HEK293 (cell line): ENCODE results near the gene RRAS.

Experiments
- CTCF ChIA-PET: fragments of 350-600 bp; formaldehyde crosslinking; extraction: SDS; loops from one replicate; lab custom pipeline; 2021; ENCODE audit warnings: antibody characterized with exemption; lab: Yijun Ruan, JAX
- POLR2A ChIA-PET: fragments of 300-600 bp; formaldehyde crosslinking; extraction: SDS; loops from one replicate; lab custom pipeline; 2020; ENCODE audit warnings: antibody characterized with exemption, inconsistent platforms; lab: Yijun Ruan, JAX
- H3K27ac ChIP-seq: fragments of 200-500 bp; sonication (Bioruptor generic); 2 replicates; pipeline ENCODE4 v1.5.1; 2014; ENCODE audit warnings: low read depth, low read length, control low read depth, inconsistent platforms; ENCODE audit errors: extremely low read depth
- H3K36me3 ChIP-seq, 2 experiments: fragments of 200-500 bp in 1 of 2; sonication (Bioruptor generic) in 1 of 2; 1 replicate in 1 of 2; 2 replicates in 1 of 2; pipeline ENCODE4 v1.5.1; 2014 to 2017; ENCODE audit warnings: inconsistent platforms in 2 of 2, low read length in 2 of 2; ENCODE audit not compliant: control insufficient read depth in 2 of 2, insufficient read depth in 1 of 2
- H3K4me1 ChIP-seq: fragments of 200-500 bp; sonication (Bioruptor generic); 2 replicates; pipeline ENCODE4 v1.5.1; 2014; ENCODE audit warnings: mild to moderate bottlenecking, low read length, inconsistent platforms; ENCODE audit not compliant: control insufficient read depth, insufficient read depth
- H3K4me3 ChIP-seq: 2 replicates; pipeline ENCODE4 v1.5.1; 2011; ENCODE audit warnings: low read depth, mild to moderate bottlenecking, control low read depth, low read length, moderate library complexity
- H3K9me3 ChIP-seq: fragments of 200-500 bp; sonication (Bioruptor generic); 2 replicates; pipeline ENCODE4 v1.5.1; 2014; ENCODE audit warnings: low read depth, low read length, inconsistent platforms; ENCODE audit not compliant: control insufficient read depth, insufficient read depth
- MYNN ChIP-seq: fragments of 450-650 bp; formaldehyde crosslinking; IDR thresholded peaks from 2 replicates; pipeline ENCODE4 v1.5.1; 2016; ENCODE audit warnings: missing biosample characterization, missing genetic modification characterization, borderline replicate concordance
- SP7 ChIP-seq: fragments of 450-650 bp; formaldehyde crosslinking; IDR thresholded peaks from 2 replicates; pipeline ENCODE4 v1.5.1; 2016; ENCODE audit warnings: missing biosample characterization, missing genetic modification characterization
- ZBTB21 ChIP-seq: fragments of 450-650 bp; formaldehyde crosslinking; IDR thresholded peaks from 2 replicates; pipeline ENCODE4 v1.5.1; 2017; ENCODE audit warnings: missing biosample characterization, missing genetic modification characterization
- ZBTB7A ChIP-seq: fragments of 450-650 bp; formaldehyde crosslinking; IDR thresholded peaks from 2 replicates; pipeline ENCODE4 v1.5.1; 2016; ENCODE audit warnings: low read depth, missing biosample characterization, missing genetic modification characterization
- ZBTB8A ChIP-seq: fragments of 450-650 bp; formaldehyde crosslinking; IDR thresholded peaks from 2 replicates; pipeline ENCODE4 v1.5.1; 2016; ENCODE audit warnings: missing biosample characterization, missing genetic modification characterization
- ZNF341 ChIP-seq: fragments of 450-650 bp; formaldehyde crosslinking; IDR thresholded peaks from 2 replicates; pipeline ENCODE4; 2016; ENCODE audit warnings: low read depth, missing biosample characterization, missing genetic modification characterization
- ZNF394 ChIP-seq: fragments of 450-650 bp; formaldehyde crosslinking; IDR thresholded peaks from 2 replicates; pipeline ENCODE4 v1.5.1; 2016; ENCODE audit warnings: missing biosample characterization, missing genetic modification characterization, mild to moderate bottlenecking, moderate library complexity, borderline replicate concordance
- ZNF48 ChIP-seq: fragments of 450-650 bp; formaldehyde crosslinking; IDR thresholded peaks from 2 replicates; pipeline ENCODE4 v1.5.1; 2016; ENCODE audit warnings: missing biosample characterization, missing genetic modification characterization
- ZNF501 ChIP-seq: fragments of 450-650 bp; formaldehyde crosslinking; IDR thresholded peaks from 2 replicates; pipeline ENCODE4 v1.5.1; 2016; ENCODE audit warnings: missing biosample characterization, missing genetic modification characterization
- ZNF558 ChIP-seq: fragments of 450-650 bp; formaldehyde crosslinking; IDR thresholded peaks from 2 replicates; pipeline ENCODE4 v1.5.1; 2016; ENCODE audit warnings: missing biosample characterization, missing genetic modification characterization
- ZNF610 ChIP-seq: fragments of 450-650 bp; formaldehyde crosslinking; IDR thresholded peaks from 2 replicates; pipeline ENCODE4 v1.5.1; 2016; ENCODE audit warnings: missing biosample characterization, missing genetic modification characterization, borderline replicate concordance
- ZNF624 ChIP-seq: fragments of 450-650 bp; formaldehyde crosslinking; IDR thresholded peaks from 2 replicates; pipeline ENCODE4 v1.5.1; 2017; ENCODE audit warnings: missing biosample characterization, missing genetic modification characterization
- ZNF777 ChIP-seq: fragments of 450-650 bp; formaldehyde crosslinking; IDR thresholded peaks from 2 replicates; pipeline ENCODE4 v1.5.1; 2017; ENCODE audit warnings: missing biosample characterization, missing genetic modification characterization, borderline replicate concordance
- TF ChIP-seq, protein P1 (sequence below): fragments of 450-650 bp; formaldehyde crosslinking; IDR thresholded peaks from 2 replicates; pipeline ENCODE4 v1.5.1; 2016; ENCODE audit warnings: missing biosample characterization, missing genetic modification characterization, borderline replicate concordance
- TF ChIP-seq, protein P2 (sequence below): fragments of 450-650 bp; formaldehyde crosslinking; IDR thresholded peaks from 2 replicates; pipeline ENCODE4 v1.5.1; 2017; ENCODE audit warnings: missing biosample characterization, missing genetic modification characterization
- TF ChIP-seq, protein P3 (sequence below): fragments of 450-650 bp; formaldehyde crosslinking; IDR thresholded peaks from 2 replicates; pipeline ENCODE4 v1.5.1; 2016; ENCODE audit warnings: missing biosample characterization, missing genetic modification characterization
- TF ChIP-seq, protein P4 (sequence below): fragments of 450-650 bp; IDR thresholded peaks from 2 replicates; pipeline ENCODE4 v1.5.1; 2018; ENCODE audit warnings: missing biosample characterization, missing genetic modification characterization
- TF ChIP-seq, protein P5 (sequence below): fragments of 450-650 bp; IDR thresholded peaks from 2 replicates; pipeline ENCODE4 v1.5.1; 2018; ENCODE audit warnings: missing biosample characterization, mild to moderate bottlenecking, missing genetic modification characterization

Gene RRAS

DNA sequence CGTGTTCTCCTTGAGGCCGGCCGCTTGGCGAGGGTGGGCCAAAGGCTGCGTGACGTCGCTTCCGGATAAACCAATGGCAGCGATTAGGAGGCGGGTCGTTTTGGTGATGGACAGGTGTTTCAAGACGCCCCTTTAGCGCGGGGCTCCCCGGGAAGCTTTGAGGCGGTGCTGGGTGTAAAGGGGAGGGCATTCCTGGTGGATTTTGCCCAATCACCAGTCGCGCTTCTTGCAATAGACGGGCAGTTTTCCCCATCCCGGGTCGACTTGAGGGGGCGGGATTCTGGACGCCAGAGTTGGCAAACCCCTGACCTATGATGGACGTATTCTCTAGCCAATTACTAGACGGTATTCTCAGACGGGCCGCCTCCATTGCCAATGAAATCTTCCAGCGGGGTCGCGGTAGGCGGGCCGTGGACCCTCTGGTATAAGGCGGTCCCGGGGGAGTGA lies 36.9 kb upstream of the RRAS start (continued):
- TF ChIP-seq, protein P1, sequence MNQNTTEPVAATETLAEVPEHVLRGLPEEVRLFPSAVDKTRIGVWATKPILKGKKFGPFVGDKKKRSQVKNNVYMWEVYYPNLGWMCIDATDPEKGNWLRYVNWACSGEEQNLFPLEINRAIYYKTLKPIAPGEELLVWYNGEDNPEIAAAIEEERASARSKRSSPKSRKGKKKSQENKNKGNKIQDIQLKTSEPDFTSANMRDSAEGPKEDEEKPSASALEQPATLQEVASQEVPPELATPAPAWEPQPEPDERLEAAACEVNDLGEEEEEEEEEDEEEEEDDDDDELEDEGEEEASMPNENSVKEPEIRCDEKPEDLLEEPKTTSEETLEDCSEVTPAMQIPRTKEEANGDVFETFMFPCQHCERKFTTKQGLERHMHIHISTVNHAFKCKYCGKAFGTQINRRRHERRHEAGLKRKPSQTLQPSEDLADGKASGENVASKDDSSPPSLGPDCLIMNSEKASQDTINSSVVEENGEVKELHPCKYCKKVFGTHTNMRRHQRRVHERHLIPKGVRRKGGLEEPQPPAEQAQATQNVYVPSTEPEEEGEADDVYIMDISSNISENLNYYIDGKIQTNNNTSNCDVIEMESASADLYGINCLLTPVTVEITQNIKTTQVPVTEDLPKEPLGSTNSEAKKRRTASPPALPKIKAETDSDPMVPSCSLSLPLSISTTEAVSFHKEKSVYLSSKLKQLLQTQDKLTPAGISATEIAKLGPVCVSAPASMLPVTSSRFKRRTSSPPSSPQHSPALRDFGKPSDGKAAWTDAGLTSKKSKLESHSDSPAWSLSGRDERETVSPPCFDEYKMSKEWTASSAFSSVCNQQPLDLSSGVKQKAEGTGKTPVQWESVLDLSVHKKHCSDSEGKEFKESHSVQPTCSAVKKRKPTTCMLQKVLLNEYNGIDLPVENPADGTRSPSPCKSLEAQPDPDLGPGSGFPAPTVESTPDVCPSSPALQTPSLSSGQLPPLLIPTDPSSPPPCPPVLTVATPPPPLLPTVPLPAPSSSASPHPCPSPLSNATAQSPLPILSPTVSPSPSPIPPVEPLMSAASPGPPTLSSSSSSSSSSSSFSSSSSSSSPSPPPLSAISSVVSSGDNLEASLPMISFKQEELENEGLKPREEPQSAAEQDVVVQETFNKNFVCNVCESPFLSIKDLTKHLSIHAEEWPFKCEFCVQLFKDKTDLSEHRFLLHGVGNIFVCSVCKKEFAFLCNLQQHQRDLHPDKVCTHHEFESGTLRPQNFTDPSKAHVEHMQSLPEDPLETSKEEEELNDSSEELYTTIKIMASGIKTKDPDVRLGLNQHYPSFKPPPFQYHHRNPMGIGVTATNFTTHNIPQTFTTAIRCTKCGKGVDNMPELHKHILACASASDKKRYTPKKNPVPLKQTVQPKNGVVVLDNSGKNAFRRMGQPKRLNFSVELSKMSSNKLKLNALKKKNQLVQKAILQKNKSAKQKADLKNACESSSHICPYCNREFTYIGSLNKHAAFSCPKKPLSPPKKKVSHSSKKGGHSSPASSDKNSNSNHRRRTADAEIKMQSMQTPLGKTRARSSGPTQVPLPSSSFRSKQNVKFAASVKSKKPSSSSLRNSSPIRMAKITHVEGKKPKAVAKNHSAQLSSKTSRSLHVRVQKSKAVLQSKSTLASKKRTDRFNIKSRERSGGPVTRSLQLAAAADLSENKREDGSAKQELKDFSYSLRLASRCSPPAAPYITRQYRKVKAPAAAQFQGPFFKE (tag by site-specific recombination) = no peak
- TF ChIP-seq, all 188 proteins: peak for 4

DNA sequence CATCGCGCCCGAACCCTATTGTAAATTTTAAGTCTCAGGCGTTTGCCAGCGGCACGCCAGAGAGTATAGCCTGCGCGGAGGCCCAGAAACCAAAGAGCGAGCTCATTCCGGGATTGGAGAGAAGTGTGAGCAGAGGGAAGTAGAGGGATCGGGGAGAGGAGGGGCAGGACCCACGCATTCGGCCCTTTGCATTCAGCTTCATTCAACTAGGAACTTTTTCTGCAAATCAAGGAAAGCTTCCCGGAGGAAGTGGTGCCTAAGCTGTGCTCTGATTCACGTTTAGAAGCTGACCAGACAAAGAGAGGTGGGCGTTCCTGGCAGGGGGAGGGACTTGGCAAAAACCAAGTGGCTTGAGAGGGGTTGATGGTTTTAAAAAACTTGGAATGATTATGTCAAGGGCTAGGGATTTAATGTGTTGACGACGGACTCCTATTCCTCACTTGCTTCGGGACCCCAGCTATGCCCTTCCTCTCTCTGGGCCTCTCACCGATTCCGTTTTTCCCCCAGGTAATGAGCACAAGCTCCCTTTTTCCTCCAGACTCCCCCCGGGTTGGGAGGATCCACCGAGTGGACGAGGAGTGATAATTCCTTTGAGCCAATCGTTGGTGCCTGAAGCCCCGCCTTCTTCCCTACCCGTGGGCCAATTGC lies 36.3 kb upstream of the RRAS start:
- ChIA-PET CTCF (interaction anchor here (0.6 to 4.4 kb wide), 11 partner anchors 12 to 203 kb away, joined by 3 to 27 read pairs (median 4); partner anchors contain the start of genes BCL2L12, IRF3 and PRRG2), POLR2A (interaction anchor here (0.5 to 3.8 kb wide), 36 partner anchors 9 to 602 kb away, joined by 3 to 56 read pairs (median 5); partner anchors contain the start of genes ADM5, AKT1S1, ALDH16A1 and AP2A1)
- Histone ChIP-seq H3K36me3 (peaks cover 13 to 14% of the 10 kb centered on the region in 2 experiments; a peak in 2 of 3 replicates), H3K9me3 (no peaks in the 10 kb centered on the region), H3K4me3 (peak overlapping the region; percentile 46), H3K27ac (peak overlapping the region; percentile 94), H3K4me1 (peaks cover 23% of the 10 kb centered on the region)
- TF ChIP-seq, protein P2, sequence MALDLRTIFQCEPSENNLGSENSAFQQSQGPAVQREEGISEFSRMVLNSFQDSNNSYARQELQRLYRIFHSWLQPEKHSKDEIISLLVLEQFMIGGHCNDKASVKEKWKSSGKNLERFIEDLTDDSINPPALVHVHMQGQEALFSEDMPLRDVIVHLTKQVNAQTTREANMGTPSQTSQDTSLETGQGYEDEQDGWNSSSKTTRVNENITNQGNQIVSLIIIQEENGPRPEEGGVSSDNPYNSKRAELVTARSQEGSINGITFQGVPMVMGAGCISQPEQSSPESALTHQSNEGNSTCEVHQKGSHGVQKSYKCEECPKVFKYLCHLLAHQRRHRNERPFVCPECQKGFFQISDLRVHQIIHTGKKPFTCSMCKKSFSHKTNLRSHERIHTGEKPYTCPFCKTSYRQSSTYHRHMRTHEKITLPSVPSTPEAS (tag by site-specific recombination) = no peak
- TF ChIP-seq ZBTB7A (tag by site-specific recombination) = no peak
- no peak for TF ChIP-seq ZNF624 (tag by site-specific recombination)
- TF ChIP-seq ZNF777 = no peak
- no peak for TF ChIP-seq ZBTB8A (tag by site-specific recombination)
- TF ChIP-seq MYNN (tag by site-specific recombination) = no peak
- no peak for TF ChIP-seq ZNF610
- TF ChIP-seq, protein P3, sequence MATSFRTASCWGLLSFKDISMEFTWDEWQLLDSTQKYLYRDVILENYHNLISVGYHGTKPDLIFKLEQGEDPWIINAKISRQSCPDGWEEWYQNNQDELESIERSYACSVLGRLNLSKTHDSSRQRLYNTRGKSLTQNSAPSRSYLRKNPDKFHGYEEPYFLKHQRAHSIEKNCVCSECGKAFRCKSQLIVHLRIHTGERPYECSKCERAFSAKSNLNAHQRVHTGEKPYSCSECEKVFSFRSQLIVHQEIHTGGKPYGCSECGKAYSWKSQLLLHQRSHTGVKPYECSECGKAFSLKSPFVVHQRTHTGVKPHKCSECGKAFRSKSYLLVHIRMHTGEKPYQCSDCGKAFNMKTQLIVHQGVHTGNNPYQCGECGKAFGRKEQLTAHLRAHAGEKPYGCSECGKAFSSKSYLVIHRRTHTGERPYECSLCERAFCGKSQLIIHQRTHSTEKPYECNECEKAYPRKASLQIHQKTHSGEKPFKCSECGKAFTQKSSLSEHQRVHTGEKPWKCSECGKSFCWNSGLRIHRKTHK (tag by site-specific recombination) = no peak
- no peak for TF ChIP-seq ZNF48 (tag by site-specific recombination)
- TF ChIP-seq ZBTB21 = peak; percentile 58; the same call in 1 of the 2 replicates
- no peak for TF ChIP-seq ZNF341
- TF ChIP-seq ZNF501 (tag by site-specific recombination) = peak; percentile 62; the same call in 1 of the 2 replicates
- TF ChIP-seq ZNF394 = peak; percentile 22; the same call in 1 of the 2 replicates
- TF ChIP-seq ZNF558 (tag by site-specific recombination) = no peak
- TF ChIP-seq, protein P4, sequence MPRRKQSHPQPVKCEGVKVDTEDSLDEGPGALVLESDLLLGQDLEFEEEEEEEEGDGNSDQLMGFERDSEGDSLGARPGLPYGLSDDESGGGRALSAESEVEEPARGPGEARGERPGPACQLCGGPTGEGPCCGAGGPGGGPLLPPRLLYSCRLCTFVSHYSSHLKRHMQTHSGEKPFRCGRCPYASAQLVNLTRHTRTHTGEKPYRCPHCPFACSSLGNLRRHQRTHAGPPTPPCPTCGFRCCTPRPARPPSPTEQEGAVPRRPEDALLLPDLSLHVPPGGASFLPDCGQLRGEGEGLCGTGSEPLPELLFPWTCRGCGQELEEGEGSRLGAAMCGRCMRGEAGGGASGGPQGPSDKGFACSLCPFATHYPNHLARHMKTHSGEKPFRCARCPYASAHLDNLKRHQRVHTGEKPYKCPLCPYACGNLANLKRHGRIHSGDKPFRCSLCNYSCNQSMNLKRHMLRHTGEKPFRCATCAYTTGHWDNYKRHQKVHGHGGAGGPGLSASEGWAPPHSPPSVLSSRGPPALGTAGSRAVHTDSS (tag by site-specific recombination) = peak; percentile 35; the same call in 1 of the 2 replicates
- TF ChIP-seq, protein P5, sequence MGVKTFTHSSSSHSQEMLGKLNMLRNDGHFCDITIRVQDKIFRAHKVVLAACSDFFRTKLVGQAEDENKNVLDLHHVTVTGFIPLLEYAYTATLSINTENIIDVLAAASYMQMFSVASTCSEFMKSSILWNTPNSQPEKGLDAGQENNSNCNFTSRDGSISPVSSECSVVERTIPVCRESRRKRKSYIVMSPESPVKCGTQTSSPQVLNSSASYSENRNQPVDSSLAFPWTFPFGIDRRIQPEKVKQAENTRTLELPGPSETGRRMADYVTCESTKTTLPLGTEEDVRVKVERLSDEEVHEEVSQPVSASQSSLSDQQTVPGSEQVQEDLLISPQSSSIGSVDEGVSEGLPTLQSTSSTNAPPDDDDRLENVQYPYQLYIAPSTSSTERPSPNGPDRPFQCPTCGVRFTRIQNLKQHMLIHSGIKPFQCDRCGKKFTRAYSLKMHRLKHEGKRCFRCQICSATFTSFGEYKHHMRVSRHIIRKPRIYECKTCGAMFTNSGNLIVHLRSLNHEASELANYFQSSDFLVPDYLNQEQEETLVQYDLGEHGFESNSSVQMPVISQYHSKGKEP (tag by site-specific recombination) = no peak
- TF ChIP-seq SP7 (tag by site-specific recombination) = peak; percentile 82
